Spleen (tissue), 7 donors: ENCODE results near the gene NFAT5.

Experiments used
- CTCF ChIP-seq, 11 experiments: fragments of 200-600 bp in 7 of 11; fragments of 450-650 bp in 4 of 11; sonication (generic) in 4 of 11; IDR thresholded peaks in 8 of 11; conservative IDR thresholded peaks in 3 of 11; 1 replicate in 7 of 11; 2 replicates in 4 of 11; pipeline versions ENCODE4 v1.4.0 to v1.8.0; 2016 to 2021; ENCODE audit warnings: antibody characterized with exemption in 11 of 11, inconsistent platforms in 4 of 11, mild to moderate bottlenecking in 1 of 11
- POLR2A ChIP-seq, 3 donors: fragments of 450-650 bp; IDR thresholded peaks; one replicate each; pipeline ENCODE4 v1.5.1; 2017; ENCODE audit warnings: antibody characterized with exemption in 3 of 3, mild to moderate bottlenecking in 1 of 3
- donor health status: DM: no; HTN: no; CAD: no; lungs with moderate emphysema.
- donor health status: DM: no; HTN: no; CAD: no.
- donor health status: DM: no; HTN: no; CAD: no.

GRCh38 chr16:69595127-69596036, 29.6 kb downstream of the NFAT5 start:
- no peak for TF ChIP-seq CTCF (IDR thresholded peaks at IDR 0.05 in 8 of 11, conservative IDR thresholded peaks at IDR 0.05 in 3 of 11)
- no peak for TF ChIP-seq POLR2A (IDR thresholded peaks at IDR 0.05)
